Activated naive CD8-positive, alpha-beta T cell (primary cell): Measurements from ENCODE around the gene BICD1.
"Not testable (repeated sequence)": the region's sequence is repeated elsewhere in the genome, so short reads cannot be mapped to it uniquely, and the experiment has no call there.

Experiments
- H3K27ac Mint-ChIP-seq: one replicate; pipeline ENCODE4 v1.8.0; 2021; ENCODE audit warnings: mixed read lengths
- H3K27me3 Mint-ChIP-seq: one replicate; pipeline ENCODE4 v1.8.0; 2021; ENCODE audit warnings: mixed read lengths
- H3K36me3 Mint-ChIP-seq: one replicate; pipeline ENCODE4 v1.8.0; 2021; ENCODE audit warnings: mixed read lengths
- H3K4me1 Mint-ChIP-seq: one replicate; pipeline ENCODE4 v1.8.0; 2021; ENCODE audit warnings: low read depth, mixed read lengths
- H3K4me3 Mint-ChIP-seq: one replicate; pipeline ENCODE4 v1.8.0; 2021; ENCODE audit warnings: mild to moderate bottlenecking, mixed read lengths
- H3K9me3 Mint-ChIP-seq: one replicate; pipeline ENCODE4 v1.8.0; 2021; ENCODE audit warnings: low read depth, mixed read lengths

Gene BICD1

GRCh38 chr12:32176606-32177005 is 70.0 kb downstream of the BICD1 start:
- Mint-ChIP-seq H3K36me3 (peaks cover 7% of the 10 kb centered on the region), H3K4me1 (no peaks in the 10 kb centered on the region), H3K27me3 (no peaks in the 10 kb centered on the region), H3K4me3 (no peak overlapping the region), H3K27ac (no peak overlapping the region), H3K9me3 (no peaks in the 10 kb centered on the region)

DNA sequence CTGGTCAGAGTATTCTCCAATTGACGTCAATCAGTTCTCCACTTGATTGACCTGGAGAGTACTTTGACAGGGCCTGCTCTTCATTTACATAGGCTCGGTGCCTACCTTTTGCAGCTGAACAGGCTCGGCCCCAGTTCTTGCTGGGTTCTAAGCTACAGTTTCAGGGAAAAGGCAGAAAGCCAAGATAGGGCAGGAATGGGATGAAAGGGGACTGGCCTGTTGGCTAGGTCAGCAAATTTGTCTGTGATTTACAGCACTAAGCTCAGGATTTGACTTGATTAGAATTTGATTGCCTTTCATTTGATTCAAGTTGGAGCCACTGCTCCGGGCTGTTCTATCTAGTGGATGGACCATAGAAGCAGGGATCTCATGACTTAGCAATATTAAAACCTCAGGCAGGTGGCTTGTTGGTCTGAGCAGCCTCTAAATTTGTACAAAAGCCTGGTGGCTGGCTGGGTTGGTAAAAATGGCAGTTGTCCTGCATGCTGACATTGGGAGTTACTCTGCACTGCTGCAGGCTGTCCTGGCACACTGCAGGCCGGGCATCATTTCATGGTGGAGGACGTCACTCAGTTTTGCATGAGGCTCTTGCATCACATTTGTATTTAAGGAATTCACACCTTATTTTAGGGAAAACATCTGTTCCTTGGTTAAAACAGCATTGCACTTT is 71.8 kb downstream of the BICD1 start:
- Mint-ChIP-seq H3K9me3 (no peaks in the 10 kb centered on the region), H3K27ac (no peak overlapping the region), H3K36me3 (peaks cover 4% of the 10 kb centered on the region), H3K4me1 (no peaks in the 10 kb centered on the region), H3K27me3 (no peaks in the 10 kb centered on the region), H3K4me3 (no peak overlapping the region)

DNA sequence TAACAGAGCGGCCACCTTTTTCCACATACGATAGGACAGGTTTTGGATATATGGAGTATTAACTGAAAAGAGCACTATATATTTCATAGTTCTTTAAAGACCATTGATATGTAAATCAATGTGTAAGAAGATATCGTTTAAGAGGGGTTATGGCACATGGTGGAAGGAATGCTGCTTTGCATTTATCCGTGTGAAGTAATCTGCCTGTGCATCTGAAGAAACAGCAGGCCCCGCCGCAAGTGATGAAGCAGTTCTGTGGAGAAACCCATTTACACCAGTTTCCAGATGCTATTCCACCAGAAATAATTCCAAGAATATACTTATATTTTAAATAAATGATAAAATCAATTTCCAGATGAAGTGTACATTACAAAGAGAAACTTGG is 72.4 kb downstream of the BICD1 start:
- no peaks in the 10 kb centered on the region for H3K4me1 Mint-ChIP-seq

GRCh38 chr12:32181498-32182175 is 75.0 kb downstream of the BICD1 start:
- H3K9me3 Mint-ChIP-seq = no peaks in the 10 kb centered on the region
- H3K36me3 Mint-ChIP-seq = peaks cover 5% of the 10 kb centered on the region
- no peak overlapping the region for H3K4me3 Mint-ChIP-seq
- no peak overlapping the region for H3K27ac Mint-ChIP-seq
- no peaks in the 10 kb centered on the region for H3K27me3 Mint-ChIP-seq
- no peaks in the 10 kb centered on the region for H3K4me1 Mint-ChIP-seq

More for the DNA sequence above, 72.4 kb downstream of the BICD1 start:
- no peak overlapping the region for H3K4me3 Mint-ChIP-seq
- peaks cover 4% of the 10 kb centered on the region for H3K36me3 Mint-ChIP-seq
- no peak overlapping the region for H3K27ac Mint-ChIP-seq
- H3K9me3 Mint-ChIP-seq = no peaks in the 10 kb centered on the region
- H3K27me3 Mint-ChIP-seq = no peaks in the 10 kb centered on the region

- H3K9me3 Mint-ChIP-seq = no peaks in the 10 kb centered on the region
- no peak overlapping the region for H3K27ac Mint-ChIP-seq
- H3K27me3 Mint-ChIP-seq = no peaks in the 10 kb centered on the region
- no peak overlapping the region for H3K4me3 Mint-ChIP-seq
- peaks cover 5% of the 10 kb centered on the region for H3K36me3 Mint-ChIP-seq
- no peaks in the 10 kb centered on the region for H3K4me1 Mint-ChIP-seq
Measured at GRCh38 chr12:32183650-32184049, 77.0 kb downstream of the BICD1 start.

GRCh38 chr12:32187127-32187526 is 80.5 kb downstream of the BICD1 start:
- H3K36me3 Mint-ChIP-seq, H3K4me3 Mint-ChIP-seq, H3K27ac Mint-ChIP-seq, H3K27me3 Mint-ChIP-seq, H3K9me3 Mint-ChIP-seq, H3K4me1 Mint-ChIP-seq: not testable (repeated sequence)

DNA sequence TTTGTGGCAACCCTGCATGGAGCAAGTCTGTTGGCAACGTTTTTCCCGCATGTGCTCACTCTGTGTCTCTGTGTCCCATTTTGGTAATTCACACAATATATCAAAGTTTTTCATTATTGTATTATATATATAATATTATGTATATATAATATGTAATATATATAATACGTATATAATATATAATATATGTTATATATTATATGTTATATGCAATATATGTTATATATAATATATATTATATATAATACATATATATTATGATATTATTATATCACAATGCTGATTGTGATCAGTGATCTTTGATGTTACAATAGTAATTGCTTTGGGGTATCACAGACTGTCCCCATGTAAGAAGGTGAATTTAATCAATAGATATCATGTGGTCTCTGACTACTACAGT is 84.8 kb downstream of the BICD1 start:
- Mint-ChIP-seq H3K36me3 (peaks cover 18% of the 10 kb centered on the region), H3K4me3 (no peak overlapping the region), H3K9me3 (peaks cover 23% of the 10 kb centered on the region), H3K27ac (no peak overlapping the region), H3K4me1 (no peaks in the 10 kb centered on the region), H3K27me3 (no peaks in the 10 kb centered on the region)

GRCh38 chr12:32196250-32197198 is 89.9 kb downstream of the BICD1 start:
- no peaks in the 10 kb centered on the region for H3K27me3 Mint-ChIP-seq
- no peak overlapping the region for H3K4me3 Mint-ChIP-seq
- peaks cover 23% of the 10 kb centered on the region for H3K9me3 Mint-ChIP-seq
- H3K36me3 Mint-ChIP-seq = peaks cover 13% of the 10 kb centered on the region
- peaks cover 4% of the 10 kb centered on the region for H3K4me1 Mint-ChIP-seq
- no peak overlapping the region for H3K27ac Mint-ChIP-seq

- H3K9me3 Mint-ChIP-seq = peaks cover 23% of the 10 kb centered on the region
- no peak overlapping the region for H3K4me3 Mint-ChIP-seq
- no peak overlapping the region for H3K27ac Mint-ChIP-seq
- peaks cover 17% of the 10 kb centered on the region for H3K36me3 Mint-ChIP-seq
- H3K4me1 Mint-ChIP-seq = peaks cover 4% of the 10 kb centered on the region
- no peaks in the 10 kb centered on the region for H3K27me3 Mint-ChIP-seq
Measured at GRCh38 chr12:32197421-32197820, 90.8 kb downstream of the BICD1 start.

GRCh38 chr12:32198555-32198954 is 91.9 kb downstream of the BICD1 start:
- Mint-ChIP-seq H3K27ac (peak overlapping the region; percentile 0), H3K27me3 (no peaks in the 10 kb centered on the region), H3K36me3 (peaks cover 17% of the 10 kb centered on the region), H3K9me3 (peaks cover 19% of the 10 kb centered on the region), H3K4me3 (no peak overlapping the region), H3K4me1 (peaks cover 4% of the 10 kb centered on the region)

DNA sequence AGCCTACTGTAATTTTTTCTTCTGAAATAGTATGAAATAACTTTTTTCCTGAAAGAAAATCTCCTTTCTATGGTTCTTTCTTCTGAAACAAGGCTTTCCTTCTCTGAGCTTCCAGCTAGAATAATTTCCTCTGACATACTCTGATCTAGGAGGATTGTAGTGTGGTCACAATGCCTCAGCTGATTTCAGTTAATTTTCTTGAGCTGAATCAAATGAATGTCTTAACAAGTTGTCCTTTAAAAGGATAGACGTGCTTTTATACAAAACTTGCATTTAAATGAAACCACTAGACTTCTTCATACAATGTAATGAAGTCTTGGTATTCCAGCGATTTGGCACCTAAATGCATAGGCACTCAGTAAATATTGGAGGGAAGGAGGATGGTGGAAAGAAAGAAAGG is 94.4 kb downstream of the BICD1 start:
- Mint-ChIP-seq H3K27ac (no peak overlapping the region), H3K36me3 (peaks cover 7% of the 10 kb centered on the region), H3K9me3 (no peaks in the 10 kb centered on the region)

DNA sequence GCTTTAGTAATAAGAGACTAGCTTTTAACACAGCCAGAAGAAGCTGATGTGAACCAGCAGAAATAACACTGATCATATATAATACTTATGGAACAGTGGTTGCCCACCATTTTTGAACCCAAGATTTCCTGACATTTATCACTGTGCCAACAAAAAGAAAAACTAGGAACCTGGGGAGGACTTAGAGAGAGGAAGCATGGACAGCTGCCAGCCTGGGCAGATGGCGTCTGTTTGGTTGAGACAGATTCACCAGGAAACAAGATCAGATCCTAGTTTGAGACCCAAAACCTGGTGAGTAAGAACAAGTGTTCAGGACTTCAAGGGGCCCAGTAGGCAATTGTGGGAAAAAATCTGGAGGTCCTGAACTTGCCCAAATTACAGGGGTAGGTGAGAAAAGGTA is 95.3 kb downstream of the BICD1 start:
- Mint-ChIP-seq H3K27ac (no peak overlapping the region), H3K27me3 (no peaks in the 10 kb centered on the region), H3K4me3 (no peak overlapping the region), H3K36me3 (peaks cover 3% of the 10 kb centered on the region), H3K9me3 (no peaks in the 10 kb centered on the region), H3K4me1 (peaks cover 4% of the 10 kb centered on the region)

More for the DNA sequence above, 94.4 kb downstream of the BICD1 start:
- Mint-ChIP-seq H3K4me3 (no peak overlapping the region), H3K4me1 (peaks cover 4% of the 10 kb centered on the region), H3K27me3 (no peaks in the 10 kb centered on the region)

- Mint-ChIP-seq H3K4me3 (no peak overlapping the region), H3K4me1 (no peaks in the 10 kb centered on the region), H3K27me3 (no peaks in the 10 kb centered on the region), H3K9me3 (no peaks in the 10 kb centered on the region), H3K36me3 (peaks cover 3% of the 10 kb centered on the region), H3K27ac (no peak overlapping the region)
Measured at GRCh38 chr12:32205731-32206130, 99.1 kb downstream of the BICD1 start.

GRCh38 chr12:32208355-32208754 is 101.7 kb downstream of the BICD1 start:
- Mint-ChIP-seq H3K36me3 (peaks cover 4% of the 10 kb centered on the region), H3K27ac (no peak overlapping the region), H3K27me3 (no peaks in the 10 kb centered on the region), H3K4me1 (no peaks in the 10 kb centered on the region), H3K4me3 (no peak overlapping the region), H3K9me3 (no peaks in the 10 kb centered on the region)
